22Rv1 (cell line): ENCODE results near the gene SNAI1.

Source experiments
- ZFX ChIP-seq: fragments of 450-650 bp; IDR thresholded peaks from 2 replicates; pipeline ENCODE4 v1.6.1; 2017; ENCODE audit warnings: antibody characterized with exemption, borderline replicate concordance
- TF ChIP-seq, protein P1 (sequence below): fragments of 450-650 bp; IDR thresholded peaks from 2 replicates; pipeline ENCODE4 v1.5.1; 2017; ENCODE audit warnings: mild to moderate bottlenecking

DNA sequence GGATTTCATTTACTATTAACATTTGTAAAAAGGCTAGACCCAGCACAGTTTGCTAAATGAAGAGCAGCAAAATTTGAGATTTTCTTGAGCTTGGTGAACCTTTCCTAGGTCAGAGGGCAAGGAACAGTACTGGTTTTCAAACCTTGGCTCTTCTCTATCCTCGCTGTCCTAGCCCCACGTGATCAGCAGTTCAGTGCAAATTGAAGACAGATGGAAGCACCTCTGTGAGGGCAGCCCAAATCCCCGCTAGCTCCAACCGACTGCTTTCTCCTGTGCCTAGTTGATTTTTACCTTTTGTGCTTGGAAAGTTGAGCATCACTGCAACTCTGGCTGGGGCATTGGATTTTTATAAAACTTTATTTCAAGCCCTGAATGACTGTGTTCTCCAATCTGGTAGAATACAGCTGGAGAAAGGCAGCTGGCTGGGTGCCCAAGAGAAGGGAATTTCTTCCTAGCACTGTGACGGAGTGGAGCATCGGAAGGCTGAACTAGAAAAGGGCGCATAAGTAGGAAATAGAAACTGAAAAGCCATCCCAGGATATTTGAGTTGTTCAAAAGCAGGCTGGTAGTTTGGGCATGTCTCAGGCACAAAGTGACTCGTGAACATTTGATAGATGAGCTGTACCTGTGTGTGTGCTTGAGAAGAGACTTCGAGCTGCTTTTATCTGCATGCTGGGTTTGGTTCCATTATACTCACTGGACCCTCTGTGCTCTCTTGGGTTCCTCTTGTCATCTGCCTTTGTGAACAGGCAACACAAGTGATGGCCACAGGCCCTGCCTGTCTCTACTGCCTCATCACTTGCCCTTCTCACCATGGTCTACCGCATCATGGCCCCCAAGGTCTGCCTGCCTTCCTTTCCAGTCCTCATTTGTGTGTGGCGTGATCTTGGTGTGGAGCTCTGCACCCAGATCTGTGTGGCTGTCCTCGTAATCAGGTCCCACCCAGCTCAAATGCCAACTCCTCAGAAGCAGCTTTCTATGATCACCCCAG is 44.3 kb upstream of the SNAI1 start:
- TF ChIP-seq, protein P1, sequence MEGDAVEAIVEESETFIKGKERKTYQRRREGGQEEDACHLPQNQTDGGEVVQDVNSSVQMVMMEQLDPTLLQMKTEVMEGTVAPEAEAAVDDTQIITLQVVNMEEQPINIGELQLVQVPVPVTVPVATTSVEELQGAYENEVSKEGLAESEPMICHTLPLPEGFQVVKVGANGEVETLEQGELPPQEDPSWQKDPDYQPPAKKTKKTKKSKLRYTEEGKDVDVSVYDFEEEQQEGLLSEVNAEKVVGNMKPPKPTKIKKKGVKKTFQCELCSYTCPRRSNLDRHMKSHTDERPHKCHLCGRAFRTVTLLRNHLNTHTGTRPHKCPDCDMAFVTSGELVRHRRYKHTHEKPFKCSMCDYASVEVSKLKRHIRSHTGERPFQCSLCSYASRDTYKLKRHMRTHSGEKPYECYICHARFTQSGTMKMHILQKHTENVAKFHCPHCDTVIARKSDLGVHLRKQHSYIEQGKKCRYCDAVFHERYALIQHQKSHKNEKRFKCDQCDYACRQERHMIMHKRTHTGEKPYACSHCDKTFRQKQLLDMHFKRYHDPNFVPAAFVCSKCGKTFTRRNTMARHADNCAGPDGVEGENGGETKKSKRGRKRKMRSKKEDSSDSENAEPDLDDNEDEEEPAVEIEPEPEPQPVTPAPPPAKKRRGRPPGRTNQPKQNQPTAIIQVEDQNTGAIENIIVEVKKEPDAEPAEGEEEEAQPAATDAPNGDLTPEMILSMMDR: no peak
- no peak for TF ChIP-seq ZFX
